ENCODE measurements around the gene GARNL3.

The GARNL3 gene

GRCh38 chr9:127405344-127406125 is 141.0 kb downstream of the GARNL3 start:
- no peak for TF ChIP-seq CTCF (IDR thresholded peaks at IDR 0.05; ENCODE audit: insufficient read depth, low read depth, low read length, missing control alignments)
- no peak for DNase-seq (ENCODE audit: low read depth)
- H3K4me3 ChIP-seq (ENCODE audit: low read length), result no peak overlapping the region

GRCh38 chr9:127406799-127407491 is 142.4 kb downstream of the GARNL3 start:
- no peak for TF ChIP-seq CTCF (IDR thresholded peaks at IDR 0.05; ENCODE audit: insufficient read depth, low read depth, low read length, missing control alignments)
- no peak for DNase-seq (ENCODE audit: low read depth)
- H3K4me3 ChIP-seq (ENCODE audit: low read length), result no peak overlapping the region

GRCh38 chr9:127407492-127407843 is 142.9 kb downstream of the GARNL3 start:
- TF ChIP-seq CTCF (IDR thresholded peaks at IDR 0.05; ENCODE audit: insufficient read depth, low read depth, low read length, missing control alignments), result no peak
- H3K4me3 ChIP-seq (ENCODE audit: low read length), result no peak overlapping the region
- DNase-seq (ENCODE audit: low read depth), result no peak

- H3K4me3 ChIP-seq (ENCODE audit: low read length), result no peak overlapping the region
- TF ChIP-seq CTCF (IDR thresholded peaks at IDR 0.05; ENCODE audit: insufficient read depth, low read depth, low read length, missing control alignments), result no peak
- DNase-seq (ENCODE audit: low read depth), result no peak
These were observed 146.5 kb downstream of the GARNL3 start for GRCh38 chr9:127411122-127411521.

- no peak for DNase-seq (ENCODE audit: low read depth)
- no peak overlapping the region for H3K4me3 ChIP-seq (ENCODE audit: low read length)
- no peak for TF ChIP-seq CTCF (IDR thresholded peaks at IDR 0.05; ENCODE audit: insufficient read depth, low read depth, low read length, missing control alignments)
These were observed 150.6 kb downstream of the GARNL3 start for GRCh38 chr9:127415141-127415540.

GRCh38 chr9:127415657-127416056 is 151.1 kb downstream of the GARNL3 start:
- DNase-seq (ENCODE audit: low read depth), result no peak
- no peak for TF ChIP-seq CTCF (IDR thresholded peaks at IDR 0.05; ENCODE audit: insufficient read depth, low read depth, low read length, missing control alignments)
- H3K4me3 ChIP-seq (ENCODE audit: low read length), result no peak overlapping the region

Measured in epithelial cell of esophagus (primary cell).